IPS-20b (cell line): ENCODE measurements around the gene FAM168B.

Experiments used
- H3K27ac ChIP-seq: one replicate; pipeline ENCODE4 v1.5.1; 2013; ENCODE audit warnings: low read length
- H3K27me3 ChIP-seq: 2 replicates; pipeline ENCODE4 v1.6.1; 2013; ENCODE audit warnings: mild to moderate bottlenecking, low read length, inconsistent platforms; ENCODE audit not compliant: insufficient read depth
- H3K36me3 ChIP-seq: 2 replicates; pipeline ENCODE4 v1.6.1; 2013; ENCODE audit warnings: low read depth, mild to moderate bottlenecking, inconsistent platforms, low read length, moderate library complexity; ENCODE audit not compliant: insufficient read depth
- H3K4me1 ChIP-seq: 2 replicates; pipeline ENCODE4 v1.6.1; 2013; ENCODE audit warnings: mild to moderate bottlenecking, control low read depth, inconsistent platforms, low read length, moderate library complexity; ENCODE audit not compliant: insufficient read depth
- H3K4me3 ChIP-seq: 2 replicates; pipeline ENCODE4 v1.5.1; 2013; ENCODE audit warnings: mild to moderate bottlenecking, low read length, inconsistent platforms
- H3K9ac ChIP-seq: 2 replicates; pipeline ENCODE4 v1.6.1; 2013; ENCODE audit warnings: low read depth, mild to moderate bottlenecking, inconsistent platforms, low read length, moderate library complexity
- H3K9me3 ChIP-seq: 2 replicates; pipeline ENCODE4 v1.6.1; 2013; ENCODE audit warnings: mild to moderate bottlenecking, low read depth, low read length, inconsistent platforms; ENCODE audit not compliant: insufficient read depth

Gene FAM168B

DNA sequence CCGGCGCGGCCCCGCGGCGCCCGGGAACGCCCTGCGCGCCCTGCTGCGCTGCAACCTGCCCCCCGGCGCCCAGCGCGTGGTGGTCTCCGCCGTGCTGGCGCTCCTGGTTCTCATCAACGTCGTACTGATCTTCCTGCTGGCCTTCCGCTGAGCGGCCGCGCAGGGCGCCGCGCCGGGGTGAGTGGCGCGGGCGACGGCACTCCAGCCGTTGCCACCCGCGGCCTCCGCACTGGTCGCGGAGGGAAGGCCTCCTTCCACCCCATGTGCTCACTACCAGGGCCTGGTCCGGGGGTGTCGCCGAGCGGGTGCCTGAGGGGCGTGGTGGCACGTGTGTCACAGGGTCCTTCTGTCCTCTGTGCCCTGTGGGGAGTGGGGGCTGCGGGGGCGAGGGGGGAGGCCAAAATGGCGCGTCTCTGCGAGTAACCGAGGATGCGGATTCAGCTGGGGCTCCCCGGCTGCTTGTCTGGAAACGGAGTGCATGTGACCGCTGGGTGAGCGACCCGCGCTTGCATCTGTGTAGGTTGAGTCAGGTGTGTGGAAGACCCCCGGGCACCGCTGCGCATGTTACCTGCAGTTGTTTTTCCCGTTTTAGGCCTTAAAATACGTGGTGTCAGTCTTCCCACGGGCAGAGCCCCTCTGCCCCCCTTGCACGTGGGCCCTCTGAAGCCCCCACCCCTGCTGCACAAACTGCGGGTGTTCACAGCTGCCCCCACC, 58.0 kb downstream of the FAM168B start:
- H3K36me3 ChIP-seq = no peaks in the 10 kb centered on the region
- peaks cover 5% of the 10 kb centered on the region; the same call in 1 of the 2 replicates for H3K4me1 ChIP-seq
- H3K27ac ChIP-seq = no peak overlapping the region
- no peak overlapping the region; the same call in 1 of the 2 replicates for H3K9ac ChIP-seq
- peaks cover 48% of the 10 kb centered on the region for H3K27me3 ChIP-seq
- peak overlapping the region; percentile 60; the same call in 1 of the 2 replicates for H3K4me3 ChIP-seq
- no peaks in the 10 kb centered on the region for H3K9me3 ChIP-seq

DNA sequence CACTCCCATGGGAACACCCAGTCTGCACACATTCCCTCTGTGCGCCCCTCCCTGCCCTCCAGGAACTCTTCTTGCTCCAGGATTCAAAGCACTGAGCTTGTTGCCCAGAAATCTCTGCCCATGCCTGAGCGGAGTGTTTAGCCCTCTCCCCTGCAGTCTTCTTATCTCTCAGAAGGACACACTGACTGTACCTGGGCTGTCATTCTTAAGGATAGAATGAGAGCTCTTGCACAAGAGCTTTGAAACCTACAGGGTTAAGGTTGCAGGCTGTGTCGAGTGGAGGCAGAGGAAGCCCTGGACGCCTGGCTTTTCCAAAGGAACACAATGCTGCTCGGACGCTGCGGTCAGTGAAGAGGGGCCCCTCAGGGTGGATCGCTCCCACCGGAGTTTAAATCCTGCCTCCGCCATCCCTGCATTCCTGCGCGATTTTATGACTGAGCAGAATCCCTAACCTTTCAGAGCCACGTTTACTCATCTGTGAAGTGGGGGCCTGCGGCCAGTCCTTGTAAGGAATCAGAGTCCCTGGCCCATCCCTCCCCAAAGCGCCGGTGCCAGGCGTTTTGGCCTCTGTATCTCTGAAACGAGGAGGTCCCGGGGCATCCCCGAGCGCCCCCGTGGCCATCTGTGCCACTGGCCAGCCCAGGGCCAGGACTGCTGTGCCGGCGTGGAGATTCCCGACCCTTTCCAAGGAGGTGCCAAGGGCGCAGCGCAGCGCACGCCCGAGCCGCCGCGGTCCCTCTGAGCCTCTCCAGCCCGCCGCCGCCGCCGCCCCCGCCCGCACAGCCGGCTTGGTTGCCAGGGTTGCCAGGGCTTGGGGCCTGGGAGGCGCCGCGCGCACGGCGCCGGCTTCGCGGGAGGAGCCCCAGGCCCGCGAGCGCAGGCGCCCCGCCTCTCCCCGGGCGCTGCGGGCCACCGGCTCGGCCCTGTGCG, 58.9 kb downstream of the FAM168B start:
- Histone ChIP-seq H3K4me3 (peak overlapping the region; percentile 66), H3K27me3 (peaks cover 48% of the 10 kb centered on the region), H3K9ac (peak overlapping the region; percentile 51; the same call in 1 of the 2 replicates), H3K36me3 (no peaks in the 10 kb centered on the region), H3K9me3 (no peaks in the 10 kb centered on the region), H3K4me1 (peaks cover 5% of the 10 kb centered on the region; the same call in 1 of the 2 replicates), H3K27ac (no peak overlapping the region)

GRCh38 chr2:131033786-131034121, 59.5 kb downstream of the FAM168B start:
- Histone ChIP-seq H3K4me1 (peaks cover 5% of the 10 kb centered on the region; the same call in 1 of the 2 replicates), H3K9me3 (no peaks in the 10 kb centered on the region), H3K27ac (no peak overlapping the region), H3K36me3 (no peaks in the 10 kb centered on the region), H3K27me3 (peaks cover 48% of the 10 kb centered on the region), H3K9ac (no peak overlapping the region), H3K4me3 (peak overlapping the region; percentile 66; the same call in 1 of the 2 replicates)

- H3K36me3 ChIP-seq = no peaks in the 10 kb centered on the region
- peaks cover 5% of the 10 kb centered on the region; the same call in 1 of the 2 replicates for H3K4me1 ChIP-seq
- H3K9ac ChIP-seq = no peak overlapping the region
- no peaks in the 10 kb centered on the region for H3K9me3 ChIP-seq
- H3K4me3 ChIP-seq = no peak overlapping the region
- H3K27me3 ChIP-seq = peaks cover 44% of the 10 kb centered on the region
- H3K27ac ChIP-seq = no peak overlapping the region
Observed at GRCh38 chr2:131032393-131032836, 60.8 kb downstream of the FAM168B start.

- Histone ChIP-seq H3K4me1 (peaks cover 5% of the 10 kb centered on the region; the same call in 1 of the 2 replicates), H3K9ac (no peak overlapping the region), H3K9me3 (no peaks in the 10 kb centered on the region), H3K27me3 (peaks cover 38% of the 10 kb centered on the region), H3K4me3 (no peak overlapping the region), H3K27ac (no peak overlapping the region), H3K36me3 (no peaks in the 10 kb centered on the region)
Observed at GRCh38 chr2:131031875-131032274, 61.4 kb downstream of the FAM168B start.

- H3K4me1 ChIP-seq = peaks cover 5% of the 10 kb centered on the region; the same call in 1 of the 2 replicates
- H3K9me3 ChIP-seq = no peaks in the 10 kb centered on the region
- no peak overlapping the region for H3K27ac ChIP-seq
- no peak overlapping the region for H3K9ac ChIP-seq
- peaks cover 34% of the 10 kb centered on the region for H3K27me3 ChIP-seq
- H3K36me3 ChIP-seq = no peaks in the 10 kb centered on the region
- H3K4me3 ChIP-seq = no peak overlapping the region
Observed at GRCh38 chr2:131031431-131031841, 61.8 kb downstream of the FAM168B start.

GRCh38 chr2:131030478-131030971, 62.7 kb downstream of the FAM168B start:
- Histone ChIP-seq H3K9me3 (no peaks in the 10 kb centered on the region), H3K4me1 (peaks cover 5% of the 10 kb centered on the region; the same call in 1 of the 2 replicates), H3K9ac (no peak overlapping the region), H3K27ac (no peak overlapping the region), H3K36me3 (no peaks in the 10 kb centered on the region), H3K4me3 (no peak overlapping the region), H3K27me3 (peaks cover 25% of the 10 kb centered on the region)

- Histone ChIP-seq H3K9ac (no peak overlapping the region), H3K4me3 (no peak overlapping the region), H3K4me1 (peaks cover 5% of the 10 kb centered on the region; the same call in 1 of the 2 replicates), H3K9me3 (no peaks in the 10 kb centered on the region), H3K27me3 (peaks cover 19% of the 10 kb centered on the region), H3K36me3 (no peaks in the 10 kb centered on the region), H3K27ac (no peak overlapping the region)
Observed at GRCh38 chr2:131029812-131030211, 63.4 kb downstream of the FAM168B start.

- Histone ChIP-seq H3K27ac (no peak overlapping the region), H3K4me3 (no peak overlapping the region), H3K4me1 (no peaks in the 10 kb centered on the region)
Observed at GRCh38 chr2:131027566-131028528, 65.4 kb downstream of the FAM168B start.

DNA sequence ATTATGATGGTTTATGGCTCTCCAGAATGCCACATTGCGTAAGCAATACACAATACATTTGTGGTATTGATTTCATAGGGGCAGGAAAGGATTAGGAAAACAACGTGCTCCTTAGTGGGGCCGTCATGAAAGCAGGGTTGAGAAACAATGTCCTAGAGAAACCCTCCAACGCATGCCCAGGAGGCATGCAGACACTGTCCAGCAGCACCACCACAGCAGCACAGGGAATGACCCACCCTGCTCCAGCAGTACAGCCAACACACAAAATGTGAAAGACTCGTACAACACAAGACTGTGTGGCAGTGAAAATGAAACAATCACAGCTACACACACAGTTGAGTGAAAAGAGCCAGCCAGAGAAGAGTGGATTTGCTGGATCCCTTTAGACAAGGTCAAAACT, 66.3 kb downstream of the FAM168B start:
- Histone ChIP-seq H3K4me1 (no peaks in the 10 kb centered on the region), H3K9ac (no peak overlapping the region), H3K36me3 (no peaks in the 10 kb centered on the region), H3K27ac (no peak overlapping the region), H3K9me3 (no peaks in the 10 kb centered on the region), H3K4me3 (no peak overlapping the region), H3K27me3 (no peaks in the 10 kb centered on the region)

More at GRCh38 chr2:131027566-131028528, 65.4 kb downstream of the FAM168B start:
- H3K9me3 ChIP-seq = no peaks in the 10 kb centered on the region
- no peak overlapping the region for H3K9ac ChIP-seq
- 0 out of 2 replicates have a peak, but pooled peaks cover under 1% of the 10 kb centered on the region for H3K27me3 ChIP-seq
- no peaks in the 10 kb centered on the region for H3K36me3 ChIP-seq

GRCh38 chr2:131023758-131024157, 69.5 kb downstream of the FAM168B start:
- H3K36me3 ChIP-seq = no peaks in the 10 kb centered on the region
- no peak overlapping the region for H3K9ac ChIP-seq
- H3K27ac ChIP-seq = no peak overlapping the region
- H3K4me3 ChIP-seq = no peak overlapping the region
- H3K27me3 ChIP-seq = no peaks in the 10 kb centered on the region
- H3K4me1 ChIP-seq = no peaks in the 10 kb centered on the region
- no peaks in the 10 kb centered on the region for H3K9me3 ChIP-seq
